SH-SY5Y (cell line): ENCODE data around the gene ANAPC4.

Source experiments
- GATA2 ChIP-seq: IDR thresholded peaks from 2 replicates; pipeline ENCODE4 v1.6.1; 2011; ENCODE audit warnings: mild to moderate bottlenecking, low read depth, low read length
- GATA3 ChIP-seq: IDR thresholded peaks from 2 replicates; pipeline ENCODE4 v1.6.1; 2011; ENCODE audit warnings: low read depth, mild to moderate bottlenecking, low read length, moderate library complexity

GRCh38 chr4:25446611-25447010 lies 69.5 kb downstream of the ANAPC4 start:
- TF ChIP-seq GATA2 (no peak), GATA3 (no peak)
